Ascending aorta (tissue), 2 donors: Measurements from ENCODE around the gene MAP6. TPM values are rescaled to one million over a fixed set of nuclear protein-coding genes. Genes with fewer than 3 reads are reported as not detected.

Experiments
- DNase-seq, 2 donors: peaks; one replicate each; pipeline ENCODE4 v3.0.0-alpha.2; 2019; ENCODE audit warnings: low spot score in 2 of 2
- H3K27ac ChIP-seq, 2 donors: fragments of 200-600 bp; sonication (generic); one replicate each; pipeline ENCODE4 v1.5.1; 2016 to 2017; ENCODE audit warnings: mild to moderate bottlenecking in 1 of 2
- H3K27me3 ChIP-seq: fragments of 200-600 bp; sonication (generic); one replicate; pipeline ENCODE4 v1.5.1; 2017
- H3K36me3 ChIP-seq, 2 donors: fragments of 200-600 bp; sonication (generic); one replicate each; pipeline ENCODE4 v1.5.1; 2016
- H3K4me1 ChIP-seq, 2 donors: fragments of 200-600 bp; sonication (generic); one replicate each; pipeline ENCODE4 v1.5.1; 2016 to 2017; ENCODE audit warnings: mild to moderate bottlenecking in 1 of 2
- H3K4me3 ChIP-seq, 2 donors: fragments of 200-600 bp; sonication (generic); one replicate each; pipeline ENCODE4 v1.5.1; 2016 to 2017; ENCODE audit warnings: mild to moderate bottlenecking in 1 of 2
- H3K9me3 ChIP-seq, 2 donors: fragments of 200-600 bp; sonication (generic); one replicate each; pipeline ENCODE4 v1.5.1; 2016
- intact Hi-C: fragments of 100-400 bp; cut with DNase I; formaldehyde crosslinking; loops from one replicate; pipeline ENCODE4 v1.15.1; 2023
- total RNA-seq: library from RNA; depleted of rRNA; stranded (reverse); fragments of >200 nt; gene quantifications from one replicate; pipeline ENCODE4 v1.1.0, GENCODE V29; 2016
- TF ChIP-seq, protein P1 (sequence below), 3 experiments: fragments of 200-600 bp in 2 of 3; fragments of 450-650 bp in 1 of 3; sonication (generic) in 2 of 3; IDR thresholded peaks; one replicate each; pipeline ENCODE4 v1.5.1; 2016 to 2019; ENCODE audit warnings: antibody characterized with exemption in 3 of 3, mild to moderate bottlenecking in 1 of 3, moderate library complexity in 1 of 3

Gene MAP6
- total RNA-seq, 1 donor from 2014 or later: 15.8 TPM

DNA sequence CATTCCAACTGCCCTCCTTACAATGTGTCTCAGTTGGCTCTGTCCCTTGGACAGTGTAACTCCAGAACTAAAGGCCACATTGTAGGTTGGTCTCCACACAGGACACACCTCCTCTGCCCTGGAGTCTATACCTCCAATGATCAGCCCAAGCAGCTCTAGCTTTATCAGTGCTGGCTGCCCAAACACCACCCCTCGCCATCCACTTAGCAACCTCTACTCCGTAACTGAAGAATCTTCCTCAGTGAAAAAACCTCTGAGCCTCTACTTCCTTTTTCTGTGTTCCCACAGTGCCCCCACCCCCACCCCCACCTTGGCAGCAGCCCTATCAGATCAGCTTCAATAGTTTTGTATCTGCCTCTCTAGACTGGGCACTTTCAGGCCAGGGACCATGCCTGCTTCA lies 73.4 kb downstream of the MAP6 start:
- intact Hi-C loops: no loop called here
- Histone ChIP-seq H3K27me3 (no peaks in the 10 kb centered on the region), H3K36me3 (no peaks in the 10 kb centered on the region), H3K4me1 (no peaks in the 10 kb centered on the region), H3K9me3 (no peaks in the 10 kb centered on the region), H3K4me3 (no peak overlapping the region), H3K27ac (no peak overlapping the region)
- DNase-seq: no peak
- TF ChIP-seq, protein P1, sequence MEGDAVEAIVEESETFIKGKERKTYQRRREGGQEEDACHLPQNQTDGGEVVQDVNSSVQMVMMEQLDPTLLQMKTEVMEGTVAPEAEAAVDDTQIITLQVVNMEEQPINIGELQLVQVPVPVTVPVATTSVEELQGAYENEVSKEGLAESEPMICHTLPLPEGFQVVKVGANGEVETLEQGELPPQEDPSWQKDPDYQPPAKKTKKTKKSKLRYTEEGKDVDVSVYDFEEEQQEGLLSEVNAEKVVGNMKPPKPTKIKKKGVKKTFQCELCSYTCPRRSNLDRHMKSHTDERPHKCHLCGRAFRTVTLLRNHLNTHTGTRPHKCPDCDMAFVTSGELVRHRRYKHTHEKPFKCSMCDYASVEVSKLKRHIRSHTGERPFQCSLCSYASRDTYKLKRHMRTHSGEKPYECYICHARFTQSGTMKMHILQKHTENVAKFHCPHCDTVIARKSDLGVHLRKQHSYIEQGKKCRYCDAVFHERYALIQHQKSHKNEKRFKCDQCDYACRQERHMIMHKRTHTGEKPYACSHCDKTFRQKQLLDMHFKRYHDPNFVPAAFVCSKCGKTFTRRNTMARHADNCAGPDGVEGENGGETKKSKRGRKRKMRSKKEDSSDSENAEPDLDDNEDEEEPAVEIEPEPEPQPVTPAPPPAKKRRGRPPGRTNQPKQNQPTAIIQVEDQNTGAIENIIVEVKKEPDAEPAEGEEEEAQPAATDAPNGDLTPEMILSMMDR (IDR thresholded peaks at IDR 0.05): no peak

GRCh38 chr11:75594211-75594610 lies 74.6 kb downstream of the MAP6 start:
- intact Hi-C loops: no loop called here
- no peak for DNase-seq
- Histone ChIP-seq H3K9me3 (no peaks in the 10 kb centered on the region), H3K27ac (no peak overlapping the region), H3K4me1 (no peaks in the 10 kb centered on the region), H3K4me3 (no peak overlapping the region), H3K27me3 (no peaks in the 10 kb centered on the region), H3K36me3 (no peaks in the 10 kb centered on the region)
- TF ChIP-seq, protein P1 (IDR thresholded peaks at IDR 0.05): no peak

DNA sequence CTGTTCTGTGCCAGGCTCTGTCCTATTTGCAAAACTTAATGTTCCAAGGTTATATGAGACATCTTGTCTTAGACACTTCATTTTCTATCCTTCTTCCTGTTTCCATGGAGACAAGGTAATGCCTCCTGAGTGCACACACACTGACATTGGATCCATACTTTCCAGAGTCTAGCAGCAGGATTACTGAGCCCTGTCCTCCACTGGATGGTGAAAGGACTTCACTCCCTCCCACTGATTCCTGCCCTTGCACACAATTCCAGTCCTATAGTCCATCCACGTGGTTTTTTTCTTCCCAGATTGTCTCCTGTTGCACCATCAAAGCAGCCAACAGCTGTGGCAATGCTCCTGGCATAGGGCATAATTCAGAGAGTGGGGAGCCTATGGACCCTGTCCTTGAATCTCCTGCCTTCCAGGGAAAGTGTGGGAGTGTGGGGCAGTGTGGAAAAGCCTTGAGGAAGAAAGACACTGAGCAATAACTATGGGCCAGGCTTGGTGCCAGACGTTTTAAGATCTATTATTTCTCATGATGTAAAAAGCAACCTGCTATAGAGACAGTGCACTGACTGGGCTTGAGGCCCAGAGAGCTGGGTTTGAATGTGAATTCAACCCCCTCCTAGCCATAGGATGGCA lies 75.4 kb downstream of the MAP6 start:
- Histone ChIP-seq H3K27me3 (no peaks in the 10 kb centered on the region), H3K4me3 (no peak overlapping the region), H3K4me1 (no peaks in the 10 kb centered on the region), H3K27ac (no peak overlapping the region), H3K9me3 (no peaks in the 10 kb centered on the region), H3K36me3 (no peaks in the 10 kb centered on the region)
- intact Hi-C loops: no loop called here
- TF ChIP-seq, protein P1 (IDR thresholded peaks at IDR 0.05): no peak
- no peak for DNase-seq

DNA sequence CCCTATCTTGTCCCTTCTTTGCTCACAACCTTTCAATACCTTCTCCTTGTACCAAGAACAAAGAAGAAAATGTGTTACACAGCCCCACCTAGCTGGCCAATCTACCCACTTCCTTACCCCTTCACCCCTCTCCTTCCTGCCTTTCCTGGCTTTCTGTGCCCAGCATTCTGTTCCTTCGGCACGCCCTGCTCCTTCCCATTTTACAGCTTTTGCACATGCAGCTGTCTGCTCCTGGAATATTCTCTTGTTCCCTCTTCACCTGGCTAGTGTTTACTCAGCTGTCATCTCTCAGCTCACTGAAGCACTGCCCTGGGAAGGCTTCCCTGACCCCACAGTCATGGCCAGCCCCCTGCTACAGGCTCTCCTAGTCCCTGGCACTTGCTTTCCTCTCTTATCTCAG lies 76.1 kb downstream of the MAP6 start:
- no peaks in the 10 kb centered on the region for H3K36me3 ChIP-seq
- no peak for DNase-seq
- H3K27me3 ChIP-seq: no peaks in the 10 kb centered on the region
- H3K9me3 ChIP-seq: no peaks in the 10 kb centered on the region
- intact Hi-C loops: no loop called here
- H3K4me1 ChIP-seq: no peaks in the 10 kb centered on the region
- H3K4me3 ChIP-seq: no peak overlapping the region
- TF ChIP-seq, protein P1 (IDR thresholded peaks at IDR 0.05): no peak
- no peak overlapping the region for H3K27ac ChIP-seq

DNA sequence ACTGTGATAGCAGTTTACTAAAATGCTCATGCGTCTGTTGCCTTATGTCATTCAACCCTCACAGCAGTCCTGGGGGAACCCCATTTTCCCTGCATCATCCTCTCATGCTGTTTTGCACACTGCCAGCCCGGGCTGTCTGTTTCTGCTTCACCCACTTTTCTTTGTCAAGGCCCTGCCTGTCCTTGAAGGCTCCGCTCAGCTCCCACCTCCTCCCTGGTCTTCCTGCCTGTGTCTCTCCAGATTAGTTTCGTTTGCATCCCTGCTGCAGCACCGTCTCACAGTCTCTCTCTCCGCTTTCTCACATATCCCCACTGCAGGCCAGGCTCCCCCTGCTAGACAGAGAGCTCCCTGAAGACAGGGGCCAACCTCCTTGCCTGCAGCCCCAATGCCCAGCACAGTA lies 76.9 kb downstream of the MAP6 start:
- no peaks in the 10 kb centered on the region for H3K36me3 ChIP-seq
- no peaks in the 10 kb centered on the region for H3K4me1 ChIP-seq
- no peak overlapping the region for H3K27ac ChIP-seq
- intact Hi-C loops: no loop called here
- TF ChIP-seq, protein P1 (IDR thresholded peaks at IDR 0.05): no peak
- no peaks in the 10 kb centered on the region for H3K9me3 ChIP-seq
- no peak overlapping the region for H3K4me3 ChIP-seq
- no peaks in the 10 kb centered on the region for H3K27me3 ChIP-seq
- no peak for DNase-seq

DNA sequence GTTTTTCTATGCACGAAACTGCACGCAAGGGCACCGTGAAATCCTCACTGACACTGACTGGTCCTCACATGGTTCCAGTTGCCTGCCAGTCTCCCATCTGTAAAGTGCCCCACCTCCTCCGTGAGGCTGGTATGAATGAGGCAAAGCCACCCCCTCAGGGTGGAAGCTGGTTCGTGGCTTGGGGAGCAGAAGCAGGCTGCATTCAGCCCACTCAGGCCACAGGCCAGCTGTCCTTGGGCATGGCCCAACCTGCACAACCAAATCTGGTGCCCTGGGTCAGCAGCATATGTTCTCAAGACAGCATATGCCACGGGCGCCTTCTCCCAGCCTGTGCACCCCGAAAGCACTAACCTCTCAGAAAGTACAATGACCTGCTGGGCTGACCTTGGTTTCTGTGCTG lies 77.5 kb downstream of the MAP6 start:
- no peaks in the 10 kb centered on the region for H3K36me3 ChIP-seq
- no peak overlapping the region for H3K4me3 ChIP-seq
- intact Hi-C loops: no loop called here
- no peak overlapping the region for H3K27ac ChIP-seq
- H3K4me1 ChIP-seq: no peaks in the 10 kb centered on the region
- no peaks in the 10 kb centered on the region for H3K27me3 ChIP-seq
- TF ChIP-seq, protein P1 (IDR thresholded peaks at IDR 0.05): no peak
- no peak for DNase-seq
- H3K9me3 ChIP-seq: no peaks in the 10 kb centered on the region
